Coronary artery (tissue), 2 donors: ENCODE data around the gene GSTM2.
A peak's percentile ranks its signal among the peaks of the same experiment; 100 is the strongest.

Experiments used
- DNase-seq: peaks from one replicate; pipeline ENCODE4 v3.0.0-alpha.2; 2017; ENCODE audit warnings: low spot score
- H3K27ac ChIP-seq, 2 donors: fragments of 200-600 bp; sonication (generic); one replicate each; pipeline ENCODE4 v1.5.1; 2016 to 2019
- H3K4me3 ChIP-seq: fragments of 200-600 bp; sonication (generic); 2 replicates; pipeline ENCODE4 v1.5.1; 2016; ENCODE audit warnings: mild to moderate bottlenecking, moderate library complexity
- TF ChIP-seq, protein P1 (sequence below): fragments of 200-600 bp; sonication (generic); IDR thresholded peaks from one replicate; pipeline ENCODE4 v1.5.1; 2019; ENCODE audit warnings: antibody characterized with exemption

The GSTM2 gene

DNA sequence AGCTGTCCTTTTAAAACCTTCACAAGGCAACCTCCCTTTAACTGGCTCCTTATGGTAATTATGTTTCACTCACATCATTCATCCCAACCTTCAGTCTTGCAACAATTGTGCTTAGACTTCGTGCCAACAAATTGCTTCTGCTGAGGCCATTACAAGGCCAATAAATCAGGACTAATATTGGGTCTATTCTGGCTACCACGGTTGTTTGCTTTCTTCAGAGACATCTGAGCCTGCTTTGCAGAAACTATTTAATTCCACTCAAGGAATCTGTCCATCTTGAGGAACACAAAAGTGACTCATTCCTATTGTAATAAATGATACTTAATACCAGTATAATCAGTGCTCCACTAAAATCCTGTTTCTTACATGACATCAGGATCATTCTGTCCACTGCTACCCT is 14.6 kb upstream of the GSTM2 start:
- Histone ChIP-seq H3K27ac (no peak overlapping the region), H3K4me3 (no peak overlapping the region)
- DNase-seq = no peak
- TF ChIP-seq, protein P1, sequence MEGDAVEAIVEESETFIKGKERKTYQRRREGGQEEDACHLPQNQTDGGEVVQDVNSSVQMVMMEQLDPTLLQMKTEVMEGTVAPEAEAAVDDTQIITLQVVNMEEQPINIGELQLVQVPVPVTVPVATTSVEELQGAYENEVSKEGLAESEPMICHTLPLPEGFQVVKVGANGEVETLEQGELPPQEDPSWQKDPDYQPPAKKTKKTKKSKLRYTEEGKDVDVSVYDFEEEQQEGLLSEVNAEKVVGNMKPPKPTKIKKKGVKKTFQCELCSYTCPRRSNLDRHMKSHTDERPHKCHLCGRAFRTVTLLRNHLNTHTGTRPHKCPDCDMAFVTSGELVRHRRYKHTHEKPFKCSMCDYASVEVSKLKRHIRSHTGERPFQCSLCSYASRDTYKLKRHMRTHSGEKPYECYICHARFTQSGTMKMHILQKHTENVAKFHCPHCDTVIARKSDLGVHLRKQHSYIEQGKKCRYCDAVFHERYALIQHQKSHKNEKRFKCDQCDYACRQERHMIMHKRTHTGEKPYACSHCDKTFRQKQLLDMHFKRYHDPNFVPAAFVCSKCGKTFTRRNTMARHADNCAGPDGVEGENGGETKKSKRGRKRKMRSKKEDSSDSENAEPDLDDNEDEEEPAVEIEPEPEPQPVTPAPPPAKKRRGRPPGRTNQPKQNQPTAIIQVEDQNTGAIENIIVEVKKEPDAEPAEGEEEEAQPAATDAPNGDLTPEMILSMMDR = no peak

DNA sequence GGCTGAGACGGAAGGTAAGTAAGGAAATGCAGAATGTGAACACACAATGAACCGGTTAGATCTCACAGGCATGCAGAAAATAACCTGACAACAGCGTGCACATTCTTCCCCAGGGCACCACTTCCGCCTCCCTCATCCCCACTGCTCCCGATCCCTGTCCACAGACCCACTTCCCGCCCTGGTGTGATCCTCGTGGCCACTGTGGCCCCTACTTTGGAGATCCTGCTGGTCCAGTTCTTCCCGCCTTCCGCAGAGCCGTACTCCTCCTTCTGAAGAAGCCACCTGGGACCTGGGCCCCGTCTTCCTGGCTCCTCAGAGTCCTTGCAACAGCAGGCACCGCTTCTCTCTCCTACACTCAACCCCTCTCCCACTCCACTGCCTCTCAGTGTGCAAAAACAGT is 13.3 kb upstream of the GSTM2 start:
- Histone ChIP-seq H3K4me3 (no peak overlapping the region), H3K27ac (no peak overlapping the region)
- no peak for DNase-seq
- TF ChIP-seq, protein P1 = no peak

DNA sequence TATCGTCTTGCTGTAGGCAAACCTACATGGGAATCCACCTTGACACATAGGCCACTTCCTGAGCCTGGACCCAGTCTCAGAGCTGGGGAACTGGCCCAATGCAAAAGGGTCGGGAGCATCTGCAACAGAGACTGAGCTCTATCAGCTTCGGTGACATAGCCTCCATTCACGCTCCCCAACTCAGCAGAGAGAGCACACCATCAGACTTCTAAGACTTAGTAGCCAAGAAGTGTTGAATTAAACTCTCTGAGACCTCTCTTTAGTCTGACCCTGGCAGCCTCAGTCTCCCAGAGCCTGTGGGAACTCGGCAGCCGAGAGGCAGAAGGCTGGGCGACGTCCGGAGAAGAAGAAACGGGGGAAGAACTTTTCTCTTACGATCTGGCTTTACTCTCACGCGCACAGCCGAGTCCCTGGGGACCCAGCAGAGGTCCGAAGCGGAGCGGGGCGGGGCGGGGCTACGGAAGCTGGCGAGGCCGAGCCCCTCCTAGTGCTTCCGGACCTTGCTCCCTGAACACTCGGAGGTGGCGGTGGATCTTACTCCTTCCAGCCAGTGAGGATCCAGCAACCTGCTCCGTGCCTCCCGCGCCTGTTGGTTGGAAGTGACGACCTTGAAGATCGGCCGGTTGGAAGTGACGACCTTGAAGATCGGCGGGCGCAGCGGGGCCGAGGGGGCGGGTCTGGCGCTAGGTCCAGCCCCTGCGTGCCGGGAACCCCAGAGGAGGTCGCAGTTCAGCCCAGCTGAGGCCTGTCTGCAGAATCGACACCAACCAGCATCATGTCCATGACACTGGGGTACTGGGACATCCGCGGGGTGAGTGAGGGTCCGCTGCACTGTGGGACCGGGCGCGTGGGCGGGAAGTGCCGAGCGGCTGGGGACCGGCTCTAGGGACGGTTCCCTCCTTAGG is 12.0 kb upstream of the GSTM2 start, which contains the start of gene GSTM4:
GSTM4 (plus strand) TSS at position 485 of the 905 bp plus-strand sequence; CDS start at position 776, 291 bp downstream.
- TF ChIP-seq, protein P1 = no peak
- DNase-seq = peak; percentile 95
- Histone ChIP-seq H3K27ac (peak within 1 kb of the TSS; percentile 81 to 91), H3K4me3 (peak within 1 kb of the TSS; percentile 86)

DNA sequence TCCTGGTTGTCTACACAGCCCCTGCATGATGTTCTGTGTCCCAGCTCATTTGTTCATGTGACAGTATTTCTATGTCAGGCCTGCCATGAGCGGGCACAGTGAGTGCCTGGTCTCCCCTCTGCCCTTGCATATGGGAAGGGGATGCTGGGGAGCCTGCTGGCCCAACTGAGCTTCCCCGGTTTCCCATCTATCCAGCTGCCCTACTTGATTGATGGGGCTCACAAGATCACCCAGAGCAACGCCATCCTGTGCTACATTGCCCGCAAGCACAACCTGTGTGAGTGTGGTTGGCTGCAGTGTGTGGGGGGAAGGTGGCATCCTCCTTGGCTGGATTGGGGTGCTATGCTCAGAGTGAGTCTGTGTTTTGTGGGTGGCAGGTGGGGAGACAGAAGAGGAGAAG is 10.5 kb upstream of the GSTM2 start:
- Histone ChIP-seq H3K27ac (no peak overlapping the region), H3K4me3 (no peak overlapping the region)
- TF ChIP-seq, protein P1 = no peak
- no peak for DNase-seq

DNA sequence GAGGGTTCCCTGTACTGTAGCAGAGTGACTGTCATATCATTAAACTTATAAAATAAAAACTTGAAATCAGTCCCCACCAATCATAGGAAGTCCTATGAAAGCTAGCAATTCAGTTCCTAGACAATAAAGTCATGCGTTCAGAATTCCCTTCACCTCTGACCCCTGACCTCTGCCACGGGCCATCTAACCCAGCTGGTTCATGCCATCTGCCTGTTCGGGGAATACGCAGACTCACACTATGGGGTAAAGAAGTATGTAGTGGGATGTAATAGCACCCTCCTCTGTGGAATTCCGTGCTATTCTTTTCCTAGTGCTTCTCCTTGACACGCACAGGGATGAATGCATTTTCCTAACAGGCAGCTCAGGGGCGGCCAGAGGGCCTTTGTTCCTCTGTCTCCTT is 9.9 kb upstream of the GSTM2 start:
- Histone ChIP-seq H3K4me3 (no peak overlapping the region), H3K27ac (peak overlapping the region in 1 of 2 donors; percentile 11)
- DNase-seq = no peak
- TF ChIP-seq, protein P1 = no peak

DNA sequence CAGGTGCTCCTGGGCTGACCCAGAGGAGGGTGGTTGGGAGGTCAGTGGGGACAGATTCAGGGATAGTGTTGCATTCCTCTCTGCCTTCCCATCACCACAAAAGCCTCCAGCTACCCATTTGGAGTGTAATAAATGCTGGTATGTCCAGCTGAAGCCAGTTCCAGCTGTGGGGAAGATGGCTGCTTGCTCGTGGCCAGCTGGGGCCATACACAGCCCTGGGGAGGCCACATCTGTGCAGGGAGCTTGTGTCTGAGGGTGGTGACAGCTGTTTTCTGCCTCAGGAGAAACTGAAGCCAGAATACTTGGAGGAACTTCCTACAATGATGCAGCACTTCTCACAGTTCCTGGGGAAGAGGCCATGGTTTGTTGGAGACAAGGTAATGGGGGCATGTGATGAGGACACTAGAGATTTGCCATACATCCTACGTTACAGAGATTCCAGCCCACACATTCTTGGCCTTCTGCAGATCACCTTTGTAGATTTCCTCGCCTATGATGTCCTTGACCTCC is 9.3 kb upstream of the GSTM2 start:
- Histone ChIP-seq H3K27ac (no peak overlapping the region), H3K4me3 (no peak overlapping the region)
- TF ChIP-seq, protein P1 = no peak
- DNase-seq = no peak

DNA sequence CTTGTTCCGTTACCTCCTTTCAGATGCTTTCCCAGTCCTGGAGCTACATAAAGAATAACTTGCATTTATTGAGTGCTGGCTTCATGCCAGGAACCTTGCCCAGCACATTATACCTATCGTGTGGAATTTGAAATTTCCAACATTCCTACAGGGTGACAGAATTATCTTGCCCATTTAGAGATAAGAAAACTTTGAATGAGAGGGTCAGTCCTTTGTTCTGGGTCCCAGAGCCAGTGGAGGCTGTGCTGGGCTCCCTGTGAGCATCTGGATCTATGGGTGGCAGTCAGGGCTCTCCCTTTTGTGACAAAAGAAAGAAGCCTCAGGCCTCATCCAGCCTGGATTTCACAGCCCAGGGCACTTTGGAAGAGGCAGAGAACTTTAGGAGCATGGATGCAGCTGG is 8.7 kb upstream of the GSTM2 start:
- Histone ChIP-seq H3K4me3 (no peak overlapping the region), H3K27ac (no peak overlapping the region)
- DNase-seq = no peak
- TF ChIP-seq, protein P1 = no peak
